ENCODE results near the gene NAA50. TPM values are rescaled to one million over a fixed set of nuclear protein-coding genes. Genes with fewer than 3 reads are reported as not detected.
A peak's percentile ranks its signal among the peaks of the same experiment; 100 is the strongest.

The NAA50 gene
- total RNA-seq, 4 donors from 2014 or later: 127 to 172 (median 147) TPM

- Histone ChIP-seq H3K27me3 (no peaks in the 10 kb centered on the region), H3K4me3 (no peak overlapping the region), H3K36me3 (no peaks in the 10 kb centered on the region), H3K9me3 (no peaks in the 10 kb centered on the region), H3K4me1 (no peaks in the 10 kb centered on the region), H3K27ac (no peak overlapping the region)
- 72 to 85% methylated on average over 2 to 4 of the region's 4 CpGs for WGBS, 2 donors (ENCODE audit: low coverage in 1 of 2)
- TF ChIP-seq EP300 (IDR thresholded peaks at IDR 0.05) (no peak), POLR2AphosphoS5 (IDR thresholded peaks at IDR 0.05) (no peak), POLR2A (IDR thresholded peaks at IDR 0.05) (no peak), CTCF (IDR thresholded peaks at IDR 0.05) (no peak)
- ATAC-seq: no peak
Observed at GRCh38 chr3:113707835-113708234, 38.2 kb downstream of the NAA50 start.

GRCh38 chr3:113698956-113699355 lies 47.1 kb downstream of the NAA50 start:
- H3K27me3 ChIP-seq: no peaks in the 10 kb centered on the region
- peak overlapping the region; percentile 36 to 44 for H3K4me3 ChIP-seq
- no peaks in the 10 kb centered on the region for H3K36me3 ChIP-seq
- no peak for TF ChIP-seq POLR2A (IDR thresholded peaks at IDR 0.05)
- TF ChIP-seq EP300 (IDR thresholded peaks at IDR 0.05): no peak
- no peak for TF ChIP-seq POLR2AphosphoS5 (IDR thresholded peaks at IDR 0.05)
- TF ChIP-seq CTCF (IDR thresholded peaks at IDR 0.05): no peak
- H3K4me1 ChIP-seq: peaks cover 8 to 39% (median 8%) of the 10 kb centered on the region in 3 donors
- no peak for ATAC-seq
- WGBS, 2 donors (ENCODE audit: low coverage in 1 of 2): 0 to 24% methylated on average over 1 to 5 of the region's 24 CpGs
- H3K27ac ChIP-seq: peak overlapping the region; percentile 12 to 100 (median 88)
- no peaks in the 10 kb centered on the region for H3K9me3 ChIP-seq

GRCh38 chr3:113698213-113698742 lies 47.8 kb downstream of the NAA50 start:
- H3K4me3 ChIP-seq: peak overlapping the region in 1 of 2 donors; percentile 44

GRCh38 chr3:113697500-113698090 lies 48.5 kb downstream of the NAA50 start:
- no peaks in the 10 kb centered on the region for H3K9me3 ChIP-seq
- H3K36me3 ChIP-seq: no peaks in the 10 kb centered on the region
- H3K4me3 ChIP-seq: peak overlapping the region; percentile 86 to 98
- peak overlapping the region; percentile 98 to 100 (median 100) for H3K27ac ChIP-seq
- peaks cover 8 to 52% (median 8%) of the 10 kb centered on the region in 3 donors for H3K4me1 ChIP-seq
- TF ChIP-seq POLR2A (IDR thresholded peaks at IDR 0.05): no peak
- TF ChIP-seq CTCF (IDR thresholded peaks at IDR 0.05): no peak
- TF ChIP-seq POLR2AphosphoS5 (IDR thresholded peaks at IDR 0.05): no peak
- TF ChIP-seq EP300 (IDR thresholded peaks at IDR 0.05): no peak
- 3 to 15% methylated on average over 9 to 10 of the region's 10 CpGs for WGBS, 2 donors (ENCODE audit: low coverage in 1 of 2)
- no peaks in the 10 kb centered on the region for H3K27me3 ChIP-seq
- ATAC-seq: no peak

More at GRCh38 chr3:113698213-113698742, 47.8 kb downstream of the NAA50 start:
- ATAC-seq: no peak
- H3K36me3 ChIP-seq: no peaks in the 10 kb centered on the region
- H3K9me3 ChIP-seq: no peaks in the 10 kb centered on the region
- H3K27ac ChIP-seq: peak overlapping the region; percentile 98 to 100 (median 100)
- peaks cover 8 to 45% (median 8%) of the 10 kb centered on the region in 3 donors for H3K4me1 ChIP-seq
- no peaks in the 10 kb centered on the region for H3K27me3 ChIP-seq
- TF ChIP-seq CTCF (IDR thresholded peaks at IDR 0.05) (no peak), POLR2A (IDR thresholded peaks at IDR 0.05) (no peak), POLR2AphosphoS5 (IDR thresholded peaks at IDR 0.05) (no peak), EP300 (IDR thresholded peaks at IDR 0.05) (no peak)
- 58 to 78% methylated on average over 6 of the region's 6 CpGs for WGBS, 2 donors (ENCODE audit: low coverage in 1 of 2)
